SW 1271 (cell line): ENCODE measurements around the gene GON4L.
A peak's percentile ranks its signal among the peaks of the same experiment; 100 is the strongest.
"Not testable (repeated sequence)": the region's sequence is repeated elsewhere in the genome, so short reads cannot be mapped to it uniquely, and the experiment has no call there.

Experiments
- DNase-seq, 2 experiments: peaks; one replicate each; lab custom pipeline; 2025; lab: John Stamatoyannopoulos, UW

GON4L gene

GRCh38 chr1:155745284-155746228 lies 111.5 kb downstream of the GON4L start:
- DNase-seq: peak; percentile 73 to 88

GRCh38 chr1:155744711-155745283 lies 112.2 kb downstream of the GON4L start:
- no peak for DNase-seq

GRCh38 chr1:155741908-155742307 lies 115.1 kb downstream of the GON4L start:
- no peak for DNase-seq

- no peak for DNase-seq
These were observed 116.0 kb downstream of the GON4L start for GRCh38 chr1:155740995-155741394.

GRCh38 chr1:155729031-155729898 lies 127.7 kb downstream of the GON4L start:
- peak; percentile 21 to 41 for DNase-seq

- no peak for DNase-seq
These were observed 131.9 kb downstream of the GON4L start for GRCh38 chr1:155725142-155725541.

- DNase-seq: no peak
These were observed 137.3 kb downstream of the GON4L start for GRCh38 chr1:155719703-155720102.

- not testable (repeated sequence) for DNase-seq
These were observed 138.4 kb downstream of the GON4L start for GRCh38 chr1:155718524-155719115.

- DNase-seq: no peak
These were observed 140.0 kb downstream of the GON4L start for GRCh38 chr1:155717041-155717440.

GRCh38 chr1:155715777-155716176 lies 141.2 kb downstream of the GON4L start:
- DNase-seq: no peak

GRCh38 chr1:155715056-155715455 lies 142.0 kb downstream of the GON4L start:
- not testable (repeated sequence) for DNase-seq

GRCh38 chr1:155713075-155713474 lies 143.9 kb downstream of the GON4L start:
- DNase-seq: no peak

- not testable (repeated sequence) for DNase-seq
These were observed 144.4 kb downstream of the GON4L start for GRCh38 chr1:155712636-155713035.

- not testable (repeated sequence) for DNase-seq
These were observed 145.6 kb downstream of the GON4L start for GRCh38 chr1:155711457-155711856.

GRCh38 chr1:155709391-155709790 lies 147.6 kb downstream of the GON4L start:
- no peak for DNase-seq

GRCh38 chr1:155706139-155706538 lies 150.9 kb downstream of the GON4L start:
- DNase-seq: no peak

- not testable (repeated sequence) for DNase-seq
These were observed 152.6 kb downstream of the GON4L start for GRCh38 chr1:155704414-155704813.

- DNase-seq: no peak
These were observed 153.8 kb downstream of the GON4L start for GRCh38 chr1:155703216-155703615.

- not testable (repeated sequence) for DNase-seq
These were observed 155.3 kb downstream of the GON4L start for GRCh38 chr1:155701675-155702074.
